ENCODE data around the gene ZXDC.

The ZXDC gene

GRCh38 chr3:126394179-126394976 lies 81.3 kb downstream of the ZXDC start, which contains the start of gene CFAP100:
TSS of gene CFAP100 (plus strand) at chr3:126394909. CDS start at chr3:126396001, 1,092 bp downstream.
- TF ChIP-seq REST (IDR thresholded peaks at IDR 0.05; ENCODE audit: insufficient replicate concordance, low read depth) (no peak), POLR2AphosphoS5 (IDR thresholded peaks at IDR 0.05; ENCODE audit: low read depth) (no peak), SPI1 (IDR thresholded peaks at IDR 0.05; ENCODE audit: borderline replicate concordance, low read depth) (no peak), GABPA (IDR thresholded peaks at IDR 0.05; ENCODE audit: low read depth) (no peak), CTCF (IDR thresholded peaks at IDR 0.05; ENCODE audit: insufficient read depth, low read length) (no peak)
- DNase-seq (ENCODE audit: low read depth in 1 of 2, low spot score in 1 of 2) = no peak
- Histone ChIP-seq H3K27me3 (ENCODE audit: insufficient read depth, poor library complexity, severe bottlenecking) (peaks cover 15% of the 10 kb centered on the region), H3K27ac (replicated peaks) (no peak within 1 kb of the TSS), H3K4me3 (replicated peaks; ENCODE audit: insufficient read depth, low read length) (no peak within 1 kb of the TSS)

- no peak overlapping the region for H3K4me3 ChIP-seq (replicated peaks; ENCODE audit: insufficient read depth, low read length)
- TF ChIP-seq REST (IDR thresholded peaks at IDR 0.05; ENCODE audit: insufficient replicate concordance, low read depth) = no peak
- no peak for TF ChIP-seq SPI1 (IDR thresholded peaks at IDR 0.05; ENCODE audit: borderline replicate concordance, low read depth)
- TF ChIP-seq GABPA (IDR thresholded peaks at IDR 0.05; ENCODE audit: low read depth) = no peak
- no peak for TF ChIP-seq POLR2AphosphoS5 (IDR thresholded peaks at IDR 0.05; ENCODE audit: low read depth)
- no peak for TF ChIP-seq CTCF (IDR thresholded peaks at IDR 0.05; ENCODE audit: insufficient read depth, low read length)
- no peak overlapping the region for H3K27ac ChIP-seq (replicated peaks)
- DNase-seq (ENCODE audit: low read depth in 1 of 2, low spot score in 1 of 2) = no peak
- H3K27me3 ChIP-seq (ENCODE audit: insufficient read depth, poor library complexity, severe bottlenecking) = peaks cover 15% of the 10 kb centered on the region
Observed at GRCh38 chr3:126393563-126393962, 82.1 kb downstream of the ZXDC start.

- DNase-seq (ENCODE audit: low read depth in 1 of 2, low spot score in 1 of 2) = no peak
- TF ChIP-seq REST (IDR thresholded peaks at IDR 0.05; ENCODE audit: insufficient replicate concordance, low read depth) = no peak
- no peak for TF ChIP-seq POLR2AphosphoS5 (IDR thresholded peaks at IDR 0.05; ENCODE audit: low read depth)
- no peak for TF ChIP-seq GABPA (IDR thresholded peaks at IDR 0.05; ENCODE audit: low read depth)
- TF ChIP-seq SPI1 (IDR thresholded peaks at IDR 0.05; ENCODE audit: borderline replicate concordance, low read depth) = no peak
- peaks cover 15% of the 10 kb centered on the region for H3K27me3 ChIP-seq (ENCODE audit: insufficient read depth, poor library complexity, severe bottlenecking)
- no peak overlapping the region for H3K4me3 ChIP-seq (replicated peaks; ENCODE audit: insufficient read depth, low read length)
- H3K27ac ChIP-seq (replicated peaks) = no peak overlapping the region
Observed at GRCh38 chr3:126392246-126392645, 83.4 kb downstream of the ZXDC start.
